Esophagus squamous epithelium (tissue), 4 donors: ENCODE results near the gene HFM1.
"Not testable (repeated sequence)": the region's sequence is repeated elsewhere in the genome, so short reads cannot be mapped to it uniquely, and the experiment has no call there.

ENCODE experiments used
- POLR2A ChIP-seq, 4 donors: fragments of 450-650 bp; IDR thresholded peaks; one replicate each; pipeline ENCODE4 v1.6.1; 2017; ENCODE audit warnings: antibody characterized with exemption in 4 of 4, mild to moderate bottlenecking in 4 of 4, moderate library complexity in 3 of 4
- TF ChIP-seq, protein P1 (sequence below), 6 experiments: fragments of 450-650 bp in 4 of 6; fragments of 200-600 bp in 2 of 6; sonication (generic) in 2 of 6; IDR thresholded peaks; one replicate each; pipeline ENCODE4 v1.5.1; 2016 to 2019; ENCODE audit warnings: antibody characterized with exemption in 6 of 6, mild to moderate bottlenecking in 4 of 6, moderate library complexity in 4 of 6

DNA sequence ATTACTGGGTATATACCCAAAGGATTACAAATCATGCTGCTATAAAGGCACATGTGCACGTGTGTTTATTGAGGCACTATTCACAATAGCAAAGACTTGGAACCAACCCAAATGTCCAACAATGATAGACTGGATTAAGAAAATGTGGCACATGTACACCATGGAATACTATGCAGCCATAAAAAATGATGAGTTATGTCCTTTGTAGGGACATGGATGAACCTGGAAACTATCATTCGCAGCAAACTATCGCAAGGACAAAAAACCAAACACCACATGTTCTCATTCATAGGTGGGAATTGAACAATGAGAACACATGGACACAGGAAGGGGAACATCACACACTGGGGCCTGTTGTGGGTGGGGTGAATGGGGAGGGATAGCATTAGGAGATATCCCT lies 32.4 kb downstream of the HFM1 start:
- TF ChIP-seq, protein P1, sequence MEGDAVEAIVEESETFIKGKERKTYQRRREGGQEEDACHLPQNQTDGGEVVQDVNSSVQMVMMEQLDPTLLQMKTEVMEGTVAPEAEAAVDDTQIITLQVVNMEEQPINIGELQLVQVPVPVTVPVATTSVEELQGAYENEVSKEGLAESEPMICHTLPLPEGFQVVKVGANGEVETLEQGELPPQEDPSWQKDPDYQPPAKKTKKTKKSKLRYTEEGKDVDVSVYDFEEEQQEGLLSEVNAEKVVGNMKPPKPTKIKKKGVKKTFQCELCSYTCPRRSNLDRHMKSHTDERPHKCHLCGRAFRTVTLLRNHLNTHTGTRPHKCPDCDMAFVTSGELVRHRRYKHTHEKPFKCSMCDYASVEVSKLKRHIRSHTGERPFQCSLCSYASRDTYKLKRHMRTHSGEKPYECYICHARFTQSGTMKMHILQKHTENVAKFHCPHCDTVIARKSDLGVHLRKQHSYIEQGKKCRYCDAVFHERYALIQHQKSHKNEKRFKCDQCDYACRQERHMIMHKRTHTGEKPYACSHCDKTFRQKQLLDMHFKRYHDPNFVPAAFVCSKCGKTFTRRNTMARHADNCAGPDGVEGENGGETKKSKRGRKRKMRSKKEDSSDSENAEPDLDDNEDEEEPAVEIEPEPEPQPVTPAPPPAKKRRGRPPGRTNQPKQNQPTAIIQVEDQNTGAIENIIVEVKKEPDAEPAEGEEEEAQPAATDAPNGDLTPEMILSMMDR (IDR thresholded peaks at IDR 0.05) = not testable (repeated sequence)
- not testable (repeated sequence) for TF ChIP-seq POLR2A (IDR thresholded peaks at IDR 0.05)
